Neural progenitor cell (in vitro differentiated cells): ENCODE data around the gene NUP210. TPM values are rescaled to one million over a fixed set of nuclear protein-coding genes. Genes with fewer than 3 reads are reported as not detected.

Experiments used
- DNase-seq: peaks from one replicate; pipeline ENCODE4 v3.0.0-alpha.2; 2016; ENCODE audit warnings: low spot score
- H2AFZ ChIP-seq: fragments of 200-600 bp; sonication (generic); replicated peaks from 2 replicates; pipeline ENCODE4 v1.6.1; 2016; ENCODE audit warnings: antibody characterized with exemption
- H3F3A ChIP-seq: fragments of 200-600 bp; sonication (generic); 2 replicates; pipeline ENCODE4 v1.6.1; 2016; ENCODE audit warnings: antibody characterized with exemption, low read depth
- H3K27ac ChIP-seq: fragments of 200-600 bp; sonication (generic); 2 replicates; pipeline ENCODE4 v1.5.1; 2016; ENCODE audit warnings: mild to moderate bottlenecking
- H3K27me3 ChIP-seq: fragments of 200-600 bp; sonication (generic); 2 replicates; pipeline ENCODE4 v1.6.1; 2016; ENCODE audit warnings: mild to moderate bottlenecking, moderate library complexity
- H3K36me3 ChIP-seq: fragments of 200-600 bp; sonication (generic); 2 replicates; pipeline ENCODE4 v1.5.1; 2016
- H3K4me1 ChIP-seq: fragments of 200-600 bp; sonication (generic); 2 replicates; pipeline ENCODE4 v1.6.1; 2016; ENCODE audit warnings: mixed run types
- H3K4me2 ChIP-seq: fragments of 200-600 bp; sonication (generic); 2 replicates; pipeline ENCODE4 v1.6.1; 2016
- H3K4me3 ChIP-seq: fragments of 200-600 bp; sonication (generic); 2 replicates; pipeline ENCODE4 v1.5.1; 2016
- H3K79me2 ChIP-seq: fragments of 200-600 bp; sonication (generic); 2 replicates; pipeline ENCODE4 v1.6.1; 2016; ENCODE audit warnings: low read depth
- H3K9ac ChIP-seq: fragments of 200-600 bp; sonication (generic); 2 replicates; pipeline ENCODE4 v1.6.1; 2016
- H3K9me3 ChIP-seq: fragments of 200-600 bp; sonication (generic); 2 replicates; pipeline ENCODE4 v1.5.1; 2016; ENCODE audit warnings: low read depth
- H4K20me1 ChIP-seq: fragments of 200-600 bp; sonication (generic); 2 replicates; pipeline ENCODE4 v1.6.1; 2016; ENCODE audit warnings: low read depth
- H3K27ac Mint-ChIP-seq: 3 replicates; pipeline ENCODE4 v1.8.0; 2021; ENCODE audit warnings: mixed read lengths
- H3K27me3 Mint-ChIP-seq: 2 replicates; pipeline ENCODE4 v1.8.0; 2022; ENCODE audit warnings: low read depth, mild to moderate bottlenecking, inconsistent platforms, moderate library complexity, mixed read lengths; ENCODE audit not compliant: insufficient read depth
- H3K36me3 Mint-ChIP-seq: 3 replicates; pipeline ENCODE4 v1.8.0; 2021; ENCODE audit warnings: mixed read lengths
- H3K4me1 Mint-ChIP-seq: 3 replicates; pipeline ENCODE4 v1.8.0; 2021; ENCODE audit warnings: mixed read lengths
- H3K4me3 Mint-ChIP-seq: 3 replicates; pipeline ENCODE4 v1.8.0; 2021; ENCODE audit warnings: mild to moderate bottlenecking, moderate library complexity, mixed read lengths
- H3K9me3 Mint-ChIP-seq: 3 replicates; pipeline ENCODE4 v1.8.0; 2020; ENCODE audit warnings: mixed read lengths
- EZH2 ChIP-seq: fragments of 200-600 bp; sonication (generic); IDR thresholded peaks from 2 replicates; pipeline ENCODE4 v1.6.1; 2017; ENCODE audit warnings: antibody characterized with exemption, mild to moderate bottlenecking, moderate library complexity
- EZH2phosphoT487 ChIP-seq: fragments of 200-600 bp; sonication (generic); IDR thresholded peaks from 2 replicates; pipeline ENCODE4 v1.6.1; 2017; ENCODE audit warnings: antibody characterized with exemption
- total RNA-seq: library from RNA; depleted of rRNA; stranded (reverse); fragments of >200 nt; gene quantifications from 2 replicates; pipeline ENCODE4 v1.2.3, GENCODE V29; 2015; ENCODE audit warnings: low replicate concordance
- TF ChIP-seq, protein P1 (sequence below): fragments of 200-600 bp; sonication (generic); IDR thresholded peaks from 2 replicates; pipeline ENCODE4 v1.5.1; 2017; ENCODE audit warnings: antibody characterized with exemption, mild to moderate bottlenecking

Gene NUP210
- total RNA-seq, 1 donor from 2014 or later = 37.1 TPM

DNA sequence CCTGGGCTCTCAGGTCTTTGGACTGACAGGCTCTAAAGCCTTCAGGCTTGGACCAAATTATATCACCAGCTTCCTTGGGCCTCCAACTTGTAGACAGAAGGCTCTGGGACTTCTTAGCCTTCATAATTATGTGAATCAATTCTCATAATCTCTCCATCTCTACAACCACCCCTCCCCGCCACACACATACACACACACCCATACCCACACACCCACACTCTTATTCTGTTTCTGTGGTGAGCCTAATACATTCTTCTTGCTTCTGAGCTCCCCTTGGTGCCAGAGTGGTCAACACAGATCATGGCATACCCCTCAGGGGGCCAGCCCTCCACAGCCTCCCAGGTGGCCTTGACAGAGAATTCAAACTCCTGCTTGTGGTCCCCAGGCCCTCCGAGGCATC lies 5.6 kb upstream of the NUP210 start:
- Histone ChIP-seq H3K9ac (no peak overlapping the region), H3F3A (peaks cover 4% of the 10 kb centered on the region), H4K20me1 (no peaks in the 10 kb centered on the region), H2AFZ (no peak overlapping the region), H3K4me3 (no peak overlapping the region), H3K4me1 (peaks cover 3% of the 10 kb centered on the region), H3K4me2 (no peak overlapping the region), H3K27me3 (peaks cover 9% of the 10 kb centered on the region), H3K79me2 (no peaks in the 10 kb centered on the region), H3K36me3 (no peaks in the 10 kb centered on the region), H3K27ac (no peak overlapping the region), H3K9me3 (no peaks in the 10 kb centered on the region)
- Mint-ChIP-seq H3K4me3 (peak overlapping the region; percentile 41), H3K27me3 (peaks cover 8% of the 10 kb centered on the region), H3K4me1 (peaks cover 7% of the 10 kb centered on the region), H3K36me3 (no peaks in the 10 kb centered on the region), H3K27ac (peak overlapping the region; percentile 78), H3K9me3 (peaks cover 2% of the 10 kb centered on the region)
- TF ChIP-seq, protein P1, sequence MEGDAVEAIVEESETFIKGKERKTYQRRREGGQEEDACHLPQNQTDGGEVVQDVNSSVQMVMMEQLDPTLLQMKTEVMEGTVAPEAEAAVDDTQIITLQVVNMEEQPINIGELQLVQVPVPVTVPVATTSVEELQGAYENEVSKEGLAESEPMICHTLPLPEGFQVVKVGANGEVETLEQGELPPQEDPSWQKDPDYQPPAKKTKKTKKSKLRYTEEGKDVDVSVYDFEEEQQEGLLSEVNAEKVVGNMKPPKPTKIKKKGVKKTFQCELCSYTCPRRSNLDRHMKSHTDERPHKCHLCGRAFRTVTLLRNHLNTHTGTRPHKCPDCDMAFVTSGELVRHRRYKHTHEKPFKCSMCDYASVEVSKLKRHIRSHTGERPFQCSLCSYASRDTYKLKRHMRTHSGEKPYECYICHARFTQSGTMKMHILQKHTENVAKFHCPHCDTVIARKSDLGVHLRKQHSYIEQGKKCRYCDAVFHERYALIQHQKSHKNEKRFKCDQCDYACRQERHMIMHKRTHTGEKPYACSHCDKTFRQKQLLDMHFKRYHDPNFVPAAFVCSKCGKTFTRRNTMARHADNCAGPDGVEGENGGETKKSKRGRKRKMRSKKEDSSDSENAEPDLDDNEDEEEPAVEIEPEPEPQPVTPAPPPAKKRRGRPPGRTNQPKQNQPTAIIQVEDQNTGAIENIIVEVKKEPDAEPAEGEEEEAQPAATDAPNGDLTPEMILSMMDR = no peak
- no peak for TF ChIP-seq EZH2phosphoT487
- TF ChIP-seq EZH2 = no peak
- DNase-seq = no peak

DNA sequence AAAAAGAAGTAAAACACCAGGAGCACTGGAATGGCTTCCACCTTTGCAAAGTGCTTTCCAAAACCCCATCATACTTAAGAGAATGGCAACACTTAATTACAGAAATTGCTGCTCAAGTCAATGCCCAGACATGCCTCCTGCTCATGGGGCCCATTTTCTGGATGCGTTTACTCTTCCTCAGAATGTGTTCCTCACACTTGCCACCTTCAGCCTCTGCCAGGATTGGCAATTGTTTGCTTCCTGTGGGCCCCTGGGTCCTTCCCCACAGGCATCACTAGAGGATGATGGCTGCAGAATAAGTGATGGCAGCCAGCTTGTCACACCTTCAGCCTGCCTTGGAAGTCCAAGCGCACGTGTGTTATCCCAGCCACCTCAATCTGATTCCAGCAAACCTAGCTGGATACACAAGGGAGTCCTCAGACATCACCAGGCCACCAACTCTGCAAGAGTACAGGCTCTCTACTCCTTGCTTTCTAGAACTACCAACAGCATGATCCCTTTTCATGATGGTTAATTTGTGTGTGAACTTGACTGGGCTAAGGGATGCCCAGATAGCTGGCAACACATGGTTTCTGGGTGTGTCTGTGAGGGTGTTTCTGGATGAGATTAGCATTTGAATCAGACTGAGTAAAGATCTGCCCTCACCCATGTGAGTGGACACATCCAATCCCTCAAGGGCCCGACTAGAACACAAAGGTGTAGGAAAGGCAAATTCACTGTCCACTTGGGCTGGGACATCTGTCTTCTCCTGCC lies 4.9 kb upstream of the NUP210 start:
- peaks cover 8% of the 10 kb centered on the region for H3F3A ChIP-seq
- DNase-seq = no peak
- peaks cover 7% of the 10 kb centered on the region for H3K4me1 ChIP-seq
- H3K4me3 ChIP-seq = no peak overlapping the region
- peaks cover 2% of the 10 kb centered on the region for H3K9me3 Mint-ChIP-seq
- no peak overlapping the region for H3K27ac ChIP-seq
- peaks cover 8% of the 10 kb centered on the region for H3K27me3 Mint-ChIP-seq
- no peaks in the 10 kb centered on the region for H4K20me1 ChIP-seq
- H3K4me2 ChIP-seq = no peak overlapping the region
- H3K4me1 Mint-ChIP-seq = peaks cover 9% of the 10 kb centered on the region
- no peaks in the 10 kb centered on the region for H3K9me3 ChIP-seq
- H3K27ac Mint-ChIP-seq = no peak overlapping the region
- no peaks in the 10 kb centered on the region for H3K36me3 ChIP-seq
- H3K36me3 Mint-ChIP-seq = no peaks in the 10 kb centered on the region
- TF ChIP-seq EZH2 (no peak), EZH2phosphoT487 (no peak)
- TF ChIP-seq, protein P1 = no peak
- H3K9ac ChIP-seq = no peak overlapping the region
- H3K4me3 Mint-ChIP-seq = no peak overlapping the region
- no peaks in the 10 kb centered on the region for H3K79me2 ChIP-seq
- peaks cover 12% of the 10 kb centered on the region for H3K27me3 ChIP-seq
- no peak overlapping the region for H2AFZ ChIP-seq

DNA sequence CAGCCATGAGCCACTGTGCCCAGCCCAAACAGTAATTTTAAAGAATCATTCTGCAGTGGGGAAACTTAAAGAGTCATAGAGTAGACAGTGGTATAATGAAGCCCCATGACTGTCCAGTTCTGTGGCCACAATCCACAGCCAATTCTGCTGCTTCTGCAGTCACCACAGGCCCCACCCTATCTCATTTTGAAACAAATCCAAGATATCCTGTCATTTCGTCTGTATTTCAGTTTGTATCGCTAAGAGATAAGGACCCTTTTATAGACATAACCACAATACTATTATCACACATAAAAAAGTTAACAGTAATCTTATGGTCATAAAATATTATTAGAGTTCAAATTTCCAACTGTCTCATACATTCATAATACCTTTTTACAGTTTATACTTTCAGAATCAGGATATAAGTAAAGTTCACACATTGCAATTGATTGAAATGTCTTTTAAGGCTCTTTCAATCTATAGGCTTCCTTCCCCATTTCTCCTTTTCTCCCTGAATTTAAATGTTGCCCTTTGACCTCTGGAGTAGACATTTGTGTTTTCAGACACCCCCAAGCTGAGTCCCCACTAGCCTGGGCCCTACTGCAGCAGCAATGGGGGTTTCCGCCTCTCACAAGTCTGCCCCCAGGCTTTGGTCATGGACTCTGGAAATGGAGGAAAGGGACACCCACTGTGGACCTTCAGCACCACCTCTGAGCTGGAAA lies 4.2 kb upstream of the NUP210 start:
- Histone ChIP-seq H3K4me3 (no peak overlapping the region), H3K4me2 (no peak overlapping the region), H3K4me1 (peaks cover 7% of the 10 kb centered on the region), H3K36me3 (no peaks in the 10 kb centered on the region), H3K27ac (no peak overlapping the region), H3K79me2 (peaks cover 3% of the 10 kb centered on the region), H3K9ac (no peak overlapping the region), H3K27me3 (peaks cover 12% of the 10 kb centered on the region), H3F3A (peaks cover 8% of the 10 kb centered on the region), H3K9me3 (no peaks in the 10 kb centered on the region), H4K20me1 (no peaks in the 10 kb centered on the region), H2AFZ (no peak overlapping the region)
- Mint-ChIP-seq H3K4me1 (peaks cover 8% of the 10 kb centered on the region), H3K27me3 (peaks cover 8% of the 10 kb centered on the region), H3K27ac (no peak overlapping the region), H3K36me3 (no peaks in the 10 kb centered on the region), H3K9me3 (peaks cover 2% of the 10 kb centered on the region), H3K4me3 (no peak overlapping the region)
- TF ChIP-seq EZH2 = no peak
- no peak for DNase-seq
